GM19452 (cell line): ENCODE data around the gene TK1.
"Not testable (repeated sequence)": the region's sequence is repeated elsewhere in the genome, so short reads cannot be mapped to it uniquely, and the experiment has no call there.

Experiments used
- ATAC-seq: cut with Tn5 transposase; IDR thresholded peaks from one replicate; pipeline ENCODE4 v1.9.1; 2021; ENCODE audit not compliant: unreplicated experiment

Gene TK1

DNA sequence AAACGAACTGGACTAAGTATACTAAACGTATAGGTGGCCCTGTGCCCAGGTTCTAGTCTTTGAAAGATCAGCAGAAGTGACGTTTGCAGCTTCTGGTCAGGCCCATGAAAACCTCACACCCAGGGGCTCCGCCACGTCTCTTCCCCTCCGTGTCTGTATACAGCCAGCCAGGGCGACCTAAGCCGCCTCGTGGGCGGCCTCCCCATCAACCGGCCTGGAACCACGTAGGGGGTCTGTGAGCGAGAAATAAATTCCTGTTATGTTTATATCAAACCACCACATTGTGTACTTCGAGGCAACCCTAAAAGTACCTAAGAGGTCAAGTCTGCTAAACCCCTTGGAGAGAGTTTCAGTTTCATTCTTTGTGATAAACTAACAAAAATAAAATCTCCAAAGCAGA, 6.8 kb downstream of the TK1 start:
- no peak for ATAC-seq

DNA sequence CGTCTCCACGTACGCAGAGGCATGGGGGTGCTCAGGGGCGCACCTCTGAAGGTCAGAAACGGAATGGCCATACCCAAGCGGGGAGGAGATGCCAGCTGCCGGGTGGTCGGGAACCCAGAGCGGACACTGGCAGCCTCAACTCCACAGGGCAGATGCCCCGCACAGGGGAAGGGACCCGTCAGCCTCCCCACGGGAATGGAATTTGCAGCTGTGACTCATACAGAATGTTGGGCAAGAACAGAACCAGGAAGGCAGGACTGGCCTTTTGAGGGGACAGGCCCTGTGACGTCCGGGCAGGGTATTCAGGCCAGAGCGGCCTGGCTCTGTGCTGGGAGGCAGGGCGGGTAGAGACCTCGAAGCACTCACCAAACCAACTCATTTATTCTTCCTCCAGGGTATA, 7.5 kb downstream of the TK1 start:
- ATAC-seq, result no peak

DNA sequence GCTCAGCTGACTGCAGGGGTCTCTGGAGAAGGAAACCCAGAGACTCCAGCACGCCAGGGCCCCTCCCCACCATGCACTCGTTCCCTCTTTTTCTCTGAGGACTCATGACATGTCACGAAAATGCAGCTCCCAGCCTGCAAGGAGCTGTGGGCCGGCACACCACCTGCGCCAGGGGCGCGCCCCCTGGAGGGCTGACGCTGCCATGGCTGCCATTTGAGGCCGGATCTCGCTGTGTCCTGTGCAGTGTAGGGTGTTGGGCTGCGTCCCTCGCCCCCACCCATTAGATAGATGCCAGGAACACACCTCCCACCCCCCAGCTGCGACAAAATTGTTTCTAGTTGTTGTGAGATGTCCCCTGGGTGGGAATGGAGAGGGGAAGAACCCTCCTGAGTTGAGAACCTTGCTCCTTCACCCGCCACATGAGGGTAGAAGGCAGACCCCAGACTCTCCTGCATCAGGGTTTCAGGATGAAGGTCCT, 10.3 kb downstream of the TK1 start:
- no peak for ATAC-seq

DNA sequence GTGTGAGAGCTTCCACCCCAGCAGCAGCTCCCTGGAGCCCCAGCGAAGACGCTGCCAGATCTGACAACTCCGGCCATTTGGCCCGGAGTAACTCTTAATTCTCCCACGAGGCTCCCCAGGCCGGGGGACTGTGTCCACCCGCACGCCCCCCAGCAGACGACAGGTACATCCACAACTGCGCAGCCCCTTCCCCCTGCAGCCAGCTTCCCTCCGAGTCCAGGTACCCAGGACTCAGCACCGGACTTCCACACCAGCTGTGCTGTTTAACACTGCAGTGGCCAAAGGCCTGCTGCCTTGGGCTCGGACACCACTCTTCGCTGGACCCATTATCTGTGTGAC, 11.2 kb downstream of the TK1 start:
- no peak for ATAC-seq

DNA sequence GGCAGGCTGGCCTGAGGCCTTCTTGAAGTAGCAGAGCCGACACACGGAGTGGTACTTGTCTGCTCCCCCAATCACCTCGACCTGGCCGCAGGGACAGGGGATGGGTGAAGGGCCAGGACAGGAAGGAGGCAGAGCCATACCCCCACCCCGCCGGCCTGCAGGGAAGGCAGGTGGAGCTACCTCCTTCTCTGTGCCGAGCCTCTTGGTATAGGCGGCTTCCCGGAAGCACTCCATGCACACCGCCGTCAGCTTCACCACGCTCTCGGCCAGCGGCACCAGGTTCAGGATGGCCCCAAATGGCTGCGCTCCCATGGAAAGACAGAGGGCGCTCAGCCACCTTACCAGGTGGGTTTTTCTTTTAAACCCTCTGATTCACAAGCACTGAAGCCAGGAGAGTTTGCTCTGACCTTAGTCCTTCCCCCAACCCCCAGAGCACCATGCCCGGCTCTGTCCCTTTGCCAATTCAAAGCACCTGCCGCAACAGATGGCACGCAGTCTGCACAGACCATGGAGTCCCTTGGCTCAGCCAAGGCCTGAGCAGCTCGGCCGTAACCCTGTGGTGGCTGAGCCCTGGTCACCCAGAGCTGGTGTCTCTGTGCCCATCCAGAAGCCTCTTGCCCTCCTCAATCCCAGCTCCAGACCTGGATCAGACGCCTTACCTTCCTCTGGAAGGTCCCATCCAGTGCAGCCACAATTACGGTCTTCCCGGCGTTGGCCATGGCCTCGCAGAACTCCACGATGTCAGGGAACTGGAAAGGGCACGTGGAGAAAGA, 11.8 kb downstream of the TK1 start:
- no peak for ATAC-seq

DNA sequence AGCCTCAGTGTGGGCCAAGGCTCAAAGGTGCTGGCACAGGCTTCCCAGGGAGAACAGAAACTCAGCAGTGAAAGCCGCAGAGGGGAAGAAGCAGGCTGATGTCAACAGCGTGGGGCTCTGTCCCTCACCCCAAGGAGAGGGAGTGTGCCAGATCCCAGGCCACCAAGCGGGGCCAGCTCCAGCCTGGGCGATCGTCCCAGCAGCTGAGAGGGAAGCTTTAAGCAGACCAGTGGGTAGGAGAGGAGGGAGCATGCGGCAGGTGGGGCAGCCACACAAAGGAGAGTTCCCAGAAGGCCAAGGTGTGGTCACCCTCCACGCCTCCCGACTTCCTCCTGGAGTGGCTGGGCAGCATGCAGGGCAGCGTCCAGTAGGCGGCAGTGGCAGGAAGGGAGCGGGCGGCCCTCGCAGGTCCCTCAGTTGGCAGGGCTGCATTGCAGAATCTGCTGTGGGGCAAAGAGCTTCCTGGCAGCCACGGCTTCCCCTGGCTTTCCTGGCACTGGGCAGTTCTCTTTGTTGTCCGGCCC, 12.4 kb downstream of the TK1 start:
- no peak for ATAC-seq

DNA sequence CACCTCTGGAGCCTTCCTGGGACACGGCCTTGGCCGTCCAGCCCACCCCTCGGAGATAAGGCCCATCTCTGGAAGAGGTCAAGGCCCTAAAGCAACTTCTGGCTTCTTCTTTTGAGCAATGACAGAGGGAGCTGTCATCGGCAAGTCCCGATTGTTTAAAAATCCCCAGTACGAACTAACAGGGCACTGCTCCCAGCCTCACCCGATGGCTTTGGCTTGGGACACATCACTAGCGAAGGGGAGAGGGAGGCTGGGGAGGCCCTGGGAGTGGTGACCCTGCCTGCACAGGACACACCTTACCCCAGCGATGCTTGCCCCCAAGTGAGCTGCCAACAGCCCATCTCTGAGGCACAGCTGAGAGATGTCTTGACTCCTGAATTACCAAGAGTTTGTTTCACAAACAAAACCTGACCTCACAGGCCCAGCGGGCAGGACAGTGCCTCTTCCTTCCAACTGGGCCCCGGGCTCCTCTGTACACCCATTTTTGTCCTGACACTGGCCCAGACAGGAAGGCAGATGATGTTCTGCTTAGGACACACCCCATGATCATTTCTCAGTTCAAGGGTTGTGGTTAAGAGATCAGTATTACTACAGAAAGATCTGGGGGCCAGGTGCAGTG, 13.6 kb downstream of the TK1 start:
- peak; percentile 40 for ATAC-seq

DNA sequence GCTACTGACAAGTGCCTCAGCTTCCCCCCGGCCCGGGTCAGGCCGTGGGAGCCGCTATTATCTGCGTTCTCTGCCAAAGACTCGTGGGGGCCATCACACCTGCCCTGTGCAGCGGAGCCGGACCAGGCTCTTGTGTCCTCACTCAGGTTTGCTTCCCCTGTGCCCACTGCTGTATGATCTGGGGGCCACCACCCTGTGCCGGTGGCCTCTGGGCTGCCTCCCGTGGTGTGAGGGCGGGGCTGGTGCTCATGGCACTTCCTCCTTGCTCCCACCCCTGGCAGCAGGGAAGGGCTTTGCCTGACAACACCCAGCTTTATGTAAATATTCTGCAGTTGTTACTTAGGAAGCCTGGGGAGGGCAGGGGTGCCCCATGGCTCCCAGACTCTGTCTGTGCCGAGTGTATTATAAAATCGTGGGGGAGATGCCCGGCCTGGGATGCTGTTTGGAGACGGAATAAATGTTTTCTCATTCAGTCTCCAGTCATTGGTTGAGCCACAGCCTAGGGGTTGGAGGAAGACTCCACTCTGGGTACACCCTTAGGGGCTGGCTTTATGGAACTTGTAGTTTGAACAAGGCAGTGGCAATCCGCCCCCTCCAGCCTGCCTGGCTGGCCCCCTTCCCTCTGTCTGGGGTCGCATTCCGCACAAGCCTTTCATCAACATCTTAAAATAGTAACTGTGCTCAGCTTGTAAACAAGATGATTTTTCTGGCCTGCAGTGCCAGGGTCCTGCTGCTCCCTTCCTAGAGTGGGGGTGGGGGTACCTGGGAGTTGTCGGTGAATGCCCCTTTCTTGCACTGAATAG, 14.4 kb downstream of the TK1 start:
- no peak for ATAC-seq

DNA sequence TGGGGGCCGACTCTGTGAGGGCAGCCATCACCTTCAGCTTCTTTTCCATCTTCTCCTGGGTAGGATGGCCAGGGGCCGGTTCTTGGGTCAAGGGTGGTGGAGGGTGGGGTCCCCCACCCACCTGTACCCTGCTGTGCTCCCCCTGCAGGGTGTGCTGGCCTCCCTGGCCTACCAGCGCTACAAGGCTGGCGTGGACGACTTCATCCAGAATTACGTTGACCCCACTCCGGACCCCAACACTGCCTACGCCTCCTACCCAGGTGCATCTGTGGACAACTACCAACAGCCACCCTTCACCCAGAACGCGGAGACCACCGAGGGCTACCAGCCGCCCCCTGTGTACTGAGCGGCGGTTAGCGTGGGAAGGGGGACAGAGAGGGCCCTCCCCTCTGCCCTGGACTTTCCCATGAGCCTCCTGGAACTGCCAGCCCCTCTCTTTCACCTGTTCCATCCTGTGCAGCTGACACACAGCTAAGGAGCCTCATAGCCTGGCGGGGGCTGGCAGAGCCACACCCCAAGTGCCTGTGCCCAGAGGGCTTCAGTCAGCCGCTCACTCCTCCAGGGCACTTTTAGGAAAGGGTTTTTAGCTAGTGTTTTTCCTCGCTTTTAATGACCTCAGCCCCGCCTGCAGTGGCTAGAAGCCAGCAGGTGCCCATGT, 15.1 kb downstream of the TK1 start:
- ATAC-seq, result not testable (repeated sequence)

DNA sequence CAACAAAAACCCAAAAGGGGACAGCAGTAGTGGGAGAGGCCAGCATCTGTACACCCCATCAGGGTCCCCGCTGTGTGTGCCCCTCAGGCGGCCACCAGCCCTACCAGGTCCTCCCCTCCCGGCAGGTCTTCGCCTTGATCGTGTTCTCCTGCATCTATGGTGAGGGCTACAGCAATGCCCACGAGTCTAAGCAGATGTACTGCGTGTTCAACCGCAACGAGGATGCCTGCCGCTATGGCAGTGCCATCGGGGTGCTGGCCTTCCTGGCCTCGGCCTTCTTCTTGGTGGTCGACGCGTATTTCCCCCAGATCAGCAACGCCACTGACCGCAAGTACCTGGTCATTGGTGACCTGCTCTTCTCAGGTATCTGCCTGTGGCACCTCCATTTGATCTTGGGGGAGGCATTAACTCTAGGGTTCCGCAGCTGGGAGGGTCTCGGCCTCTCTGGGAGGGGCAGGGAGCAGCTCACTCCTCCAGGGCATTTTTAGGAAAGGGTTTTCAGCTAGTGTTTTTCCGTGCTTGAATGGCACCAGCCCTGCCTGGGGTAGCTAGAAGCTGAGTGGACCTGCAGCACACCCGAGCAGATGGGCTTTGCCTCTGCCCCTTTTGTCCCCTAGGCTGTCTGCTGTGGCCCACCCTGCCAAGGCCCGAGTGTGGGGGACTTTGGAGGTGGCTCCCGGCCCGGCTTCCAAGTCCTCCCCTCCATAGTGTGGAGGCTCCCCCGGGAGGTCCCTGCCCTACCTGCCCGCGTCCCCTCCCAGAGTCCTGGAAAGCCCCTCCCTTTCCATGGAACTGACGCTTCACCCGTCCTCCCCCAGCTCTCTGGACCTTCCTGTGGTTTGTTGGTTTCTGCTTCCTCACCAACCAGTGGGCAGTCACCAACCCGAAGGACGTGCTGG, 15.9 kb downstream of the TK1 start:
- ATAC-seq, result no peak

DNA sequence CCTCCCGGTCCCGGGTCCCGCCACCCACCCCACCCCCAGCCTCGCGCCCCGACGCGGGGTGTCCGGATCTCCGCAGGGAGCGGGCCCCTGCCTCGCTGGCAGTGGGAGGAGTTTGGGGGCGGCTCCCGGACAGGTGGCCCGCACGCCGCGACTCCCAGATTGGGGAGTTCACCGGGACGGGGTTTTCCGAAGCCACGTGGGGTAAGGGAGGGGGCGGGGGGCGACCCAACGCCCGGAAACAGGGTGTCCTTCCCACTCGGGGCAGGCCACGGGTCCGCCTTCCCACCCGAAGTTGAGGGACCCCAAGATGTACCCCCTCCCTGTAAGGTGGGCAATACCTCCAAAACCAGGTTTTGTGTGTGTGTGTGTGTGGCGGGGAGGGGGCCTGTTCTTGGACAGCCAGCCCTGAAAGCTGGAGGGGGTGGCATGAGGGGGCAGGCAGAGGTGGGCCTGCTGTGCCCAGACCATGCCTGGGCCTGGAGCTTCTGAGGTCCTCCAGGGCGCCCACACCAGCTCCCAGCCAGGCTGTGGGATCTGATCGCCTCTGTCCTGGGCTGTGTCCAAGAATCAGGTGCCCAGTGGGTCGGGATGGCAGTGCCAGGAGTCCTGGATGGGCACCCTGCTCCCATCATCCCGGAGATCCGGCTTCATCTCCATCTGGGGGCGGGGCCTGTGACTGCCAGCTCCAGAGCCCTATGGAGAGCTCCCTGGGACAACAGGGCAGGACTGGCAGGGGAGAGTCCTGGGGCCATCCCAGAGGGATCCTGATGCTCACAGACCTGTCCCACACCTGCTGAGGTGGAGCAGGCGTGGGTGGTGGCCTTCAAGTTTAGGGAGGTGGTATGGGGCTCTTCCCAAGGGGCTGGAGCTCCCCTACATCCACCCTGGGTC, 17.7 kb downstream of the TK1 start:
- peak; percentile 9 for ATAC-seq

DNA sequence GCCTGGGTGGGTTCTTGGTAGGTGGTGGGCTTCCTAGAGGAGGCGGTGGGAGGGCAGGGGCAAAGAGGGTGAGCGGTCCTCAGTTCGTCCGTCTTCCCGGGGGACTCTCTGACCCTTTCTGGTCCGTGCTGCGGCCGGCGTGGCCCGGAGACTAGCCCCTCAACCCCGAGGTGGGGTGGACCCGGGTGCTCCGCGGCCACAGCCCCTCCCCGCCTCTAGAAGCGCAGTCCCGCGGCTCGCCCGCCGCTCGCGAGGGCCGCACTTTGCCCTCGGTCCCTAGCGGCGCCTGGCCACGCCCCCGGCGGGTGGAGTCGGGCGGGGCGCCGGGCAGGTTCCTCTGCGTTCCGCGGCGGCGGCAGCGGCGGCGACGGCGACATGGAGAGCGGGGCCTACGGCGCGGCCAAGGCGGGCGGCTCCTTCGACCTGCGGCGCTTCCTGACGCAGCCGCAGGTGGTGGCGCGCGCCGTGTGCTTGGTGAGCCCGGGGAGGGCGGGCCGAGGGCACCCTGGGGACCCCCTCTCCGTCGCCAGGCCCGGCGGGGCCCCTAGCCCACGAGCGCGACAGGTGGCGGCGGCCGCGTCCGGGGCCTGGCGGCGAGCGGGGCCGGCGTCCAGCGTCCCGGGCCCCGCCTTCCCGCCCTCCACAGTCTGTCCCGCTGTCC, 18.5 kb downstream of the TK1 start, which contains the start of gene SYNGR2:
SYNGR2 (plus strand) TSS at position 340 of the 661 bp plus-strand sequence; CDS start at position 376, 36 bp downstream.
- ATAC-seq, result peak; percentile 55

DNA sequence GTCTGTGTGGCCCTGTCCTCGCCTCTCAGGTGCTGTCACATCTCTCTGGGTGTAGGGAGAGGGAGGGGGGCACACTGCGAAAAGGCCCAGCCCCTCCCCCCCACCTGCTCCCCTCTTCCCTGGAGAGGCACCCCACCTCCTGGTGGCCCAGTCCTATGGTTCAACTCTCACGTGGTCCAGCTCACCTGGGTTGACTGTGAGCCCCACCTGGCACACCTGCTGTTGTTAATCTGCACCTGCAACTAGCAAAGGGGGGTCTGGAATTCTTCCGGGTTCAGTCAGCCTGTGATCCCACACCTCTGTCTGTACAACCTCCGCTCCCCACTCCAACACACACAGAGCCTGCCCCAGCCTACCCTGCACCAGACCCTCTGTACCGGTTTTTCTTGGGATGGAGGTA, 20.4 kb downstream of the TK1 start:
- no peak for ATAC-seq

DNA sequence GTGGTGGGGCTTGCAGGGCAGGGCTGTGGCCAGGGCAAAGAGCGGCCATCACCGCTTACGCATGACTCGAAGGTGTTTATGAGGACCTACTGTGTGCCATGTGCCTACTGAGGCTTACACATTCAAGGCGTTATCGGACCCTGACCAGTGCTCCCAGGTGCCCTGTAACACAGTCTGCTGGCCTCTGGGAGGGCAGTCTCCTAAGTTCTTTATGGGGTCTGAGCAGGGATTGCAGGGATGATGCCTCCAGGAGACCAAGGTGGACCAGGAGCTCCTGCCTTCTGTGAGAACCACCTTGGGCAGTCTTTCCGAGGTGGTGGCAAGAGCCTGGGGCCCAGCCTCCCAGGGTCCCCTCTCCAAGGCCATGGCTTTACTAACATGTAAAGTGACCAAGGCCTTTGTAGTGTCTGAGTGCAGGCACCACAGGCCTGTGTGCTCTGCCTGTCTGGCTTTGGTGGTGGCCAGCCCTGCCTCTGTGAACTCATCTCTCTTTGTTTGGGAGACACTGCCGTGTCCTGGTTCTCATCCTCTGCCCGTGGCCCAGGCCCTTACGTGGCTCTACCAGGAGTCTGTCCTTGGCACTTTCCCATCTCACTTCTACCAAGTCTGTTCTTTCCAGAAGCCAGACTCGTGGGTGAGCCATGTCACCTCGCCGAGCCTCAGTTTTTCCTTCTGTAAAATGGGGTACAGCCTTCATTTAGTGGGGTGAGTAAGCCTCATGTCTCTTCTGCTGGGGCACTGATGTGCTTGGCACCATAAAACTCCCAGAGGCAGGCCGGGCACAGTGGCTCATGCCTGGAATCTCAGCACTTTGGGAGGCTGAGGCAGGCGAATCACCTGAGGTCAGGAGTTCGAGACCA, 21.9 kb downstream of the TK1 start:
- ATAC-seq, result no peak

DNA sequence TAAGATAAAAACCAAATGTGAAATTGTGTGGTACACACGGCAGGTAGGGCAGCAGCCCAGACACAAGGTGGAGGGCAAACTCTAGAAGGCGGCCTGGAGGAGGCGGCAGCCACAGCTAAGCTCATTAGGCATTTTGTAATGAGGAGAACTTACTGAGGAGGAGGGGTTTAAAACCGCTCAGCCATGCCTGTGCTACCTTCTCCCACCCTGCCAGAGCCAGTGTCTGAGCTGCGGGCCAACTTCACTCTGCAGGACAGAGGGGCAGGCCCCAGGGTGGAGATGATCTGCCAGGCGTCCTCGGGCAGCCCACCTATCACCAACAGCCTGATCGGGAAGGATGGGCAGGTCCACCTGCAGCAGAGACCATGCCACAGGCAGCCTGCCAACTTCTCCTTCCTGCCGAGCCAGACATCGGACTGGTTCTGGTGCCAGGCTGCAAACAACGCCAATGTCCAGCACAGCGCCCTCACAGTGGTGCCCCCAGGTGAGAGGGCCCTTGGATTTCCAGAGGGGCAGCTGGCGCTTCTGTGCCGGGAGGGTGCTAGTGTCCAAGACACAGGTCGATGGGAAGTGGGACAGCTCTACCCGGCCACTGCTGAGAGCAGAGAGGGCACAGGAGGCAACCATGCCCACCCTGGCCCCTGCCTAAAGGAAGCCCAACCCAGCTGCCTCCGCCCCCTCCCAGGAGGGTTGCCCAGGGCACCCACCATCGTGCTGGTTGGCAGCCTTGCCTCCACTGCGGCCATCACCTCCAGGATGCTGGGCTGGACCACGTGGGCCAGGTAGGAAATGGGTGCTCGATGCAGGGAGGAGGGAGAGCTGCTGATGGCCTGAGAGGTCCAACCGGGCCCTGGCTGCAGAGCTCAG, 22.7 kb downstream of the TK1 start:
- ATAC-seq, result no peak

DNA sequence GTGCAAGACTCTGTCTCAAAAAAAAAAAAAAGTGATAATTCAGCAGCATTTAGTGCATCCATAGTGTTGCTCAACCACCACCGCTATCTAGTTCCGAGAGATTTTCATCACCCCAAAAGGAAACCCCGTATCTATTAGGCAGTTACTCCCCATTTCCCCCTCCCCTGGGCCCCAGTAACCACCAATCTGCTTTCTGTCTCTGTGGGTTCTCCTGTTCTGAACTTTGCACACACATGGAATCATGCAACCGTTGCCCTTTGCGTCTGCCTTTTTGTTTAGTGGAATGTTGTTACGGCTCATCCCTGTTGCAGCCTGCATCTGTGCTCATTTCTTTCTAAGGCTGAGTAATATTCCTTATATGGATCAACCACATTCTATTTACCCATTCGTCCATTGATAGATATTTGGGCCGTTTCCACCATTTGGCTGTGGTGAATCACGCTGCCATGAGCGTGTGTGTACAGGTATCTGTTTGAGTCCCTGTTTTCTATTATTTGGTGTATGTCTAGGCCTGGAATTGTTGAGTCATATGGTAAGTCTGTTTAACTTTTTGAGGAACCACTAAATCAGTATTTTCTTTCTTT, 27.2 kb downstream of the TK1 start:
- no peak for ATAC-seq
